ENCODE data around the gene MYB.

The MYB gene

DNA sequence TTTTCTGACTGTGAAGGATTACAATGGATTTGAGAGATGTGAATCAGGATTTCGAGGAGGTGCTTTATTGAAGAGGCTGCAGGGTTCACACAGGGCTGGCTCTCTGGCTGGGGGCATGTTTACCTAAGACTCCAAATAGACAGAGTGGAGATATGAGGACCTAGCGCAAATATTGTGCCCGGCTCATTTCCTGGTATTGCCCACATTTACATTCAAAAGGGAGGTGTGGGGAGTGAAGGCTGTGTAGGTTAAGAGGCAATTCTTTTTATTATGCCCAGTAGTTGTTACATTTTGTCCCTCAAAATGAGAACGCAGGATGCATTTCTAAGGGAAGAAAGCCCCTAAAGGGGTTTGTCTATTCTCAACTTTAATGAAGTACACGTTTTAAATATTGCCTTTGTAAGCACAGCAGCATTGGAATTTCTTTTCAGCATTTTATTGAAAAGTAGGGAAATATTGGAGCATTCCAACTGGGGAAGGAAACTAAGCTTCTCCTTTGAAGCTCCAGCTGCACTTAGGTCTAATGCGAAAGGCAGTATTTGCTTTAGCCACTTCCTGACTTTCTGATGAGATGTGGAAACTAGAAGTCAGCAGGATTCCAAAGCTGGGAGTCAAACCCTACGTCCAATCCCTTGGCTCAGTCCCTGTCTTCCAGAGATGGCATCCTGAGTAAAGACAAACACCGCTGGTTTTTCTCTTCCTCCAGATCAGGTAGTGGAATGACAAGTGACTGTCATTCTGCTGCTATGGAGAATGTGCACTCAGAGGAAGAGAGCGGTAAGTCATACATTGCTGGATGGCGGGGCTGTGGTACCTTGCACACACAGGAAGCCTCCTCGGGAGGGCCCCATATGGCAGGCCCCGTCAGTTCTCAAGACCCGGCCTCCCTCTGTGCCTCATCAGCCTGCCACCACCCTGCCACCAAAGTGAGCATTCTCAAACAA lies 70.7 kb downstream of the MYB start:
- no peak for DNase-seq

DNA sequence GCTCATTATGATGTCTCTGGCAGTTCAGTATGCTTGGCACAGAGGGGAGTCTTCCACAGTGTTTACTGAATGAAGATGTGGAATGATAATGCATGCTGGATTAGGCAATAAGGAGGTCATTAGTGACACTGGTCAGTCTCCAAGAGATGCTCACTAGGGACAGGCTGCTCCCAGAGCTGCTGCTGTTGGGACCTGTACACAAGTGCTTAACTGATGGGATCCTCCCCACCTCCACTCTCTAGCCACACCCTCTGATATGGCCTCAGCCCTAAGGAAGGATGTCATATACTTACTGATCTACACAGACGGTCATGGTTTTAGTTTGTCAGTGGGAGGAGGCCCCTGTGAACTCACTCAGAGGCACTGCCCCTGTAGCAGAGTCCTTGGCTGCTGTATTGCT lies 73.4 kb downstream of the MYB start:
- DNase-seq: no peak

DNA sequence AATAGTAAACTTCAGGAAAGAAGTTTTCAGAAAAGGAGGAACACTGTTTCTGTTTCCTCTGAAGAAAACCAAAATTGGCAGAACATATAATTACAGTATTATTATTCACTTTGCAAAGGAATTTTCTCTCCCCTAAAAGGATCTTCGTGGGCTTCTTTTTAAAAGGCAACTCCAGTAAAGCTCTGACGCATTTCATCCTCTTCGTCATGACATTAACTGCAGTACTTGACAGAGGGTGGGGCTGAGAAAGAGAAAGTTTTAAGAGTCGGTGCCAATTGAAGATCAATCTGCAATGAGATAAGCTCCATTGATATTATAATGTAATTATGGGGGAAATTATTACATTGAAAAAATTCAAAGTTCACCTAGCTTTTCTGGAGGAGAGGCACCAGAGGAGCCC lies 75.8 kb downstream of the MYB start:
- DNase-seq: no peak

DNA sequence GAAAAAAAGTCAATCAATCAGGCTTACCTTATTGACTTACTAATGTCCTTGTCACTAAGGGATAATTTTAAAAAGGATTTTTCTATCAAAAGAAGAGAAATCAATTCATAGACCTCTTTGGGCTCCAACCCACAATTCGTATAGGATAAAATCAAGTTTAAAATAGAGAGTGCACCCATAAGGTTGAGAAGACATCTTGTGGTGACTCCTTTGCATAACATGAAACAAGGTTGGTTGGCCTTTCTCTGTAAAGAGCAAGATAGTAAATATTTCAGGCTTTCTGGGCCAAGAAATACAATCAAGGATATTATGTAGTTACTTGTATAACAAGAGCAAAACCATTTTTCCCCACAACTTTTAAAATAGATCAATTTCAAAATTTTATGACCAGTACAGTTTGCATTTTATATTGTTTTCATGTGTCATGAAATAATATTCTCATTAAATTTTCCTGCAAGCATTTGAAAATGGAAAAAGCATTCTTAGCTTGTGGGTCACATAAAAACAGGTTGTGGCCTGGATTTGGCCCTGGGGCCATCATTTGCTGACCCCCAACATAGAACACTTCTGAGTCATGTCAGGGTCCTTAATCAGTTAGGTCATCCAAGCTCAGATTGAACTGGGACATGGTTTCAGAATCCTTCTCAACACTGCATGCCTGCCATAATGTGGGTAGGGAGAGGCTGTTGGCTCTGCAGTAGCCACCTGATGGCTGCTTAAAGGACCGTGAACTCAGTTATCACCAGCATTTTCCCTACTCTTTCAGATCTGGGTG lies 76.7 kb downstream of the MYB start:
- DNase-seq: peak in 1 of 2 donors; percentile 5

DNA sequence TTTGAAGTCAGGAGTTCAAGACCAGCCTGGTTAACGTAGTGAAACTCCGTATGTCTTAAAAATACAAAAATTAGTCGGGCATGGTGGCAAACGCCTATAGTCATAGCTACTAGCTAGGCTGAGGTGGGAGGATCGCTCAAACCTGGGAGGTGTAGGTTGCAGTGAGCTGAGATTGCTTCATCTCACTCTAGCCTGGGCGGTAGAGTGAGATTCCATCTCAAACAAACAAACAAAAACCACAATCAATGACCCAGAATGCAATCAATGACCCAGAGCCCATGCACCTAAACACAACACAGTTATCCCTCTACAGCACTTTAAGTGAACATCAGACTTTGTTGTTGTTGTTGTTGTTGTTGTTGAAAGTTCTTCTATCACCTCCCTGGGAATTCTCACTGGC lies 77.9 kb downstream of the MYB start:
- DNase-seq: no peak

DNA sequence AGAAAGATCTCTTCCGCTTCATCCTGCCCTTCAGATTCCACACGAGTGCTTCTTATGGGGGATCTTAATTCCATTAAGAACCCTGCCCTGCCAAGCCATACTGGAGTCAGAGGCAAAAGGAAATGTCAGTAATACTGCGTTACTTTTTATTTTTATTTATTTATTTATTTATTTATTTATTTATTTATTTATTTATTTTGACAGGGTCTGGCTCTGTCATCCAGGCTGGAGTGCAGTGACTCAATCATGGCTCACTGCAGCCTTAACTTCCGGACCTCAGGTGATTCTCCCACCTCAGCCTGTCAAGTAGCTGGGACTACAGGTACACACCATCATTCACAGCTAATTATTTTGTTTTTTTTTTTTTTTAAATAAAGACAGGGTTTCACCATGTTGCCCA lies 79.5 kb downstream of the MYB start:
- no peak for DNase-seq

DNA sequence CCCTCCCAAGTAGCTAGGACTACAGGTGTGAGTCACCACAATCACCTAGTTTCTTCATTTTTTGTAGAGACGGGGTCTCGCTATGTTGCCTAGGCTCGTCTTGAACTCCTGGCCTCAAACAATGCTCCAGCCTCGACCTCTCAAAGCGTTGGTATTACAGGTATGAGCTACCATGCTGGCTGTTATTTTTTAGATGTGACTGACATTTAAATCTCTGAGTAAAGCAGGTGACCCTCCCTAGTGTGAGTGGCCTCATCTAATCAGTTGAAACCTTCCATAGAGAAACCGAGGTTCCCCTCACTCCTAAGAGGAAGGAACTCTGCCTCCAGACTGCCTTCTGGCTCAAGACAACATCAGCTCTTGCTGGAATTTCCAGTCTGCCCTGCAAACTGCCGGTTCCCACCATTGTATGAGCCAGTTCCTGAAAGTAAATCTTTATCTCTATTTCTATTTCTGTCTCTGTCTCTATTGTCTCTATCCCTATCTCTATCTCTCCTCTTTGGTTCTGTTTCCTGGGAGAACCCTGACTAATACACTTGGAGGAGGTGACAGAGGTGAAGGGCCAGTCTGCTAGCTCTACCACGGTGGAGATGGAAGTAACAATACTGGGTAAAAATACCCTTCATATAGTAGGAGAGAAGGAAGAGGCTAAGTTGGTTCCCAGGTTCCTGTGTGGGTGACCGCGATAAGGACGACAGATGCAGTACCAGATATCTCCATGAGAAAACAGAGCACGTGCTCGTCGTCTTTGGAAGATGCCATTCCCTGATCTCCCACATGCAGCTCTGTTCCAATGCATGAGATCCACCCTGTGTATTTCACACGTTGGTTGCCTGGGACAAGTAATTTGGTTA lies 81.0 kb downstream of the MYB start:
- DNase-seq: no peak

DNA sequence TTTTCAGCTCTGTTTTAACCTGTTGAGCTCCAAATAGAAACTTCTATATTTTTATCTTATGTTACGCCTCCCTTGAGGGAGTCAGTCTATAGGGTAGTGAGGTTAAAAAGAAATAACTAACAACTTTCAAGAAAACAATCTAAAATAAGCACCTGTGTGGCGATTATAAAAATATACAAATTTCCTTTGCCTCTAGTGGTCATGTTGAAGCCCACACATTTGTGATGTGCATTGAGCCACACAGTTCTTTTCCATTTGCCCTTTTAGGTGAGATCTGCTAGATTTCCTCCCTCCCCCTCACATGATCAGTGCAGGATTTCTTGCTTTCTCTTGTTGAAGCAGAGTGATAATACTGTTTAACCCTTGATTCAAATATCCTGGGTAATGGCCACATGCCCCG lies 84.2 kb downstream of the MYB start:
- DNase-seq: no peak

DNA sequence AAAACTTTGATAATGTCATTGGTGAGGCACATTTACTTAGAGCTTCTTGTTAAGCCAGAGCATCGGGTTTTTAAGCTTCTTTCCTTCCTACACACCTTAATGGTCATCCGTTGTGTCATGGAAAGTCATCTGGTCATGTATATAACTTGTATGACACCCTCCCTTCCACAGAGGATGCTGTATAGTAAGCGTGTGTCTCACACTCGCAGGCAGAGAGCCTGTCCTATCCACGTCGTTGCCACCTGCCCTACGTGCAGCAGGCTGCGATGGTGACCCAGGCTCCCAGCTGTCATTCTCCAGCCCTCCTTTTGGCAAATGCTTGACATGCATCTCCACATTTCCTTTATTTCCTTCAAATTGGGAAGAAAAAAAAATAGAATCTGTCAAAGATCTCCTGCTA lies 85.6 kb downstream of the MYB start:
- no peak for DNase-seq

DNA sequence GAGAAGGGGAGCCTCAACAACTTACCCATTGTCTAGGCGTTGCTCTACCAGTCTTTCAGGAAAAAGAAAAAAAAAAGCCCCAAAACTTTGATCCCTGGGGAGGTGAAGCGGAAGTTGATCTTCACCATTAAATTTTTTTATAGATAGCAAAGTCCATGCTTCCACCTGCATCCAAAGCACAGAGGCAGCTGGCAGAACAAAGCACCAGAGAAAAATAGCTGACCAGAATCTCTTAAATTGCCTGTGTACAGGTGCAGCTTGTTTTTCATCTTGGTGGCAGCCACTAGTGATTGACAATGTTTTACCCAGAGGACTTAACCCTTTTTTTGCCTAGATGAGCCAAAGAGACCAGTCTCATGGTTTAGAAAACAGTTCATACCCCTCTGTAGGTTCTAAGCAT lies 86.0 kb downstream of the MYB start:
- no peak for DNase-seq

DNA sequence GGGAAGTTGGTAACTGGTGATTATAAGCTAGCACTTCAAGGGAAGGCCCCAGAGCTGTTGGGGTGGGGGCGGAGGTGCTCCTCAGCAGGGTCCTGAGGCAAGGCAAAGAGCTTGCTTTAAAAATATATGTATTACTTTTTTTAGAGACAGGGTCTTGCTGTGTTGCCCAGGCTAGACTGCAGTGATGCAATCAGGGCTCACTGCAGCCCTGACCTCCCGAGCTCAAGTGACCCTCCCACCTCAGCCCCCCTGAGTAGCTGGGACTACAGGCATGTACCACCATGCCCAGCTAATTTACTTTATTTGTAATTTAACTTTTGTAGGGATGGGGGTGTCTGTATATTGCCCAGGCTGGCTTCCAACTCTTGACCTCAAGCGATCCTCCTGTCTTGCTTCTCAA lies 87.2 kb downstream of the MYB start:
- no peak for DNase-seq

DNA sequence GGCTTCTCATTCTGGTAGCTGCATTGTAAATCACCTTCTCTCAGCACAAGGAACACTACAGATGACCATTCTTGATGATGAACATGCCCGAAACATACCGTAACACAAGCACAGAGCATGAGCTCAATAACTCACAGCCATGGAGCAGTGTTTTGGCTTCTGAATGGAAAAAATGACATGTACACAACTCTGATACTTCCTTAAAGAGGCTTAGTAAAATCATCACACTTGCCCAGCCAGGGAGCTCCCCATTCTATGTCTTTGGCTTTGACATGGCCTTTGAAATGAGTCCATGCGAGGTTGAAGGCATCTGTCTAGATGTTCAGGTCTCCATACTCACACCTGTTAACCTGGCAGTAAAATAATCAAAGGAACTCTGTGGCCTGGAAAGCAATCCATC lies 87.6 kb downstream of the MYB start:
- DNase-seq: no peak
